ENCODE results near the gene WFS1. TPM values are rescaled to one million over a fixed set of nuclear protein-coding genes. Genes with fewer than 3 reads are reported as not detected.

WFS1 gene
- total and polyA plus RNA-seq, 2 of the 13 experiments (the other 11 are each of a cell fraction or from before 2014, with no cell fraction given): 39.1 to 42.2 TPM

GRCh38 chr4:6308899-6309643, 39.4 kb downstream of the WFS1 start (continued):
- TF ChIP-seq, protein P1, sequence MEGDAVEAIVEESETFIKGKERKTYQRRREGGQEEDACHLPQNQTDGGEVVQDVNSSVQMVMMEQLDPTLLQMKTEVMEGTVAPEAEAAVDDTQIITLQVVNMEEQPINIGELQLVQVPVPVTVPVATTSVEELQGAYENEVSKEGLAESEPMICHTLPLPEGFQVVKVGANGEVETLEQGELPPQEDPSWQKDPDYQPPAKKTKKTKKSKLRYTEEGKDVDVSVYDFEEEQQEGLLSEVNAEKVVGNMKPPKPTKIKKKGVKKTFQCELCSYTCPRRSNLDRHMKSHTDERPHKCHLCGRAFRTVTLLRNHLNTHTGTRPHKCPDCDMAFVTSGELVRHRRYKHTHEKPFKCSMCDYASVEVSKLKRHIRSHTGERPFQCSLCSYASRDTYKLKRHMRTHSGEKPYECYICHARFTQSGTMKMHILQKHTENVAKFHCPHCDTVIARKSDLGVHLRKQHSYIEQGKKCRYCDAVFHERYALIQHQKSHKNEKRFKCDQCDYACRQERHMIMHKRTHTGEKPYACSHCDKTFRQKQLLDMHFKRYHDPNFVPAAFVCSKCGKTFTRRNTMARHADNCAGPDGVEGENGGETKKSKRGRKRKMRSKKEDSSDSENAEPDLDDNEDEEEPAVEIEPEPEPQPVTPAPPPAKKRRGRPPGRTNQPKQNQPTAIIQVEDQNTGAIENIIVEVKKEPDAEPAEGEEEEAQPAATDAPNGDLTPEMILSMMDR (CRISPR knock-in tag; IDR thresholded peaks at IDR 0.05): peak; percentile 84
- TF ChIP-seq ZNF160 (CRISPR knock-in tag; IDR thresholded peaks at IDR 0.05): peak; percentile 73
- TF ChIP-seq SP1 (IDR thresholded peaks at IDR 0.05): no peak
- 0 out of 2 replicates have a peak, but pooled peaks have one; percentile 3 for TF ChIP-seq SP1 (CRISPR knock-in tag; IDR thresholded peaks at IDR 0.05)
- TF ChIP-seq ZNF501 (CRISPR knock-in tag; IDR thresholded peaks at IDR 0.05): peak; percentile 91
- TF ChIP-seq, protein P2, sequence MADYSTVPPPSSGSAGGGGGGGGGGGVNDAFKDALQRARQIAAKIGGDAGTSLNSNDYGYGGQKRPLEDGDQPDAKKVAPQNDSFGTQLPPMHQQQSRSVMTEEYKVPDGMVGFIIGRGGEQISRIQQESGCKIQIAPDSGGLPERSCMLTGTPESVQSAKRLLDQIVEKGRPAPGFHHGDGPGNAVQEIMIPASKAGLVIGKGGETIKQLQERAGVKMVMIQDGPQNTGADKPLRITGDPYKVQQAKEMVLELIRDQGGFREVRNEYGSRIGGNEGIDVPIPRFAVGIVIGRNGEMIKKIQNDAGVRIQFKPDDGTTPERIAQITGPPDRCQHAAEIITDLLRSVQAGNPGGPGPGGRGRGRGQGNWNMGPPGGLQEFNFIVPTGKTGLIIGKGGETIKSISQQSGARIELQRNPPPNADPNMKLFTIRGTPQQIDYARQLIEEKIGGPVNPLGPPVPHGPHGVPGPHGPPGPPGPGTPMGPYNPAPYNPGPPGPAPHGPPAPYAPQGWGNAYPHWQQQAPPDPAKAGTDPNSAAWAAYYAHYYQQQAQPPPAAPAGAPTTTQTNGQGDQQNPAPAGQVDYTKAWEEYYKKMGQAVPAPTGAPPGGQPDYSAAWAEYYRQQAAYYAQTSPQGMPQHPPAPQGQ (CRISPR knock-in tag; IDR thresholded peaks at IDR 0.05; ENCODE audit: borderline replicate concordance): no peak
- TF ChIP-seq IKZF4 (CRISPR knock-in tag; IDR thresholded peaks at IDR 0.05; ENCODE audit: borderline replicate concordance, low read depth, not compliant biosample characterization): peak; percentile 79
- TF ChIP-seq ETV5 (CRISPR knock-in tag; IDR thresholded peaks at IDR 0.05; ENCODE audit: borderline replicate concordance): peak; percentile 18; the same call in 1 of the 2 replicates
- TF ChIP-seq CBFB (CRISPR knock-in tag; IDR thresholded peaks at IDR 0.05): no peak; the same call in none of the 2 replicates
- TF ChIP-seq IRF9 (CRISPR knock-in tag; IDR thresholded peaks at IDR 0.05; ENCODE audit: borderline replicate concordance): peak; percentile 47; the same call in 1 of the 2 replicates
